ENCODE results near the gene ZC3H18. TPM values are rescaled to one million over a fixed set of nuclear protein-coding genes. Genes with fewer than 3 reads are reported as not detected.

Gene ZC3H18
- total RNA-seq, 4 donors from 2014 or later = 15.7 to 20.8 (median 20.3) TPM

- H3K36me3 ChIP-seq = no peaks in the 10 kb centered on the region
- H3K27ac ChIP-seq = no peak overlapping the region
- no peak for TF ChIP-seq POLR2A (IDR thresholded peaks at IDR 0.05)
- no peak for TF ChIP-seq CTCF (IDR thresholded peaks at IDR 0.05)
- TF ChIP-seq POLR2AphosphoS5 (IDR thresholded peaks at IDR 0.05) = no peak
- TF ChIP-seq EP300 (IDR thresholded peaks at IDR 0.05) = no peak
- no peak for DNase-seq (ENCODE audit: low spot score in 2 of 2)
- H3K4me1 ChIP-seq = peaks cover 25% of the 10 kb centered on the region
- no peak overlapping the region for H3K4me3 ChIP-seq
- no peaks in the 10 kb centered on the region for H3K9me3 ChIP-seq
- peaks cover 40% of the 10 kb centered on the region for H3K27me3 ChIP-seq
- 93% methylated on average over 11 of the region's 11 CpGs for WGBS
Measured at GRCh38 chr16:88536510-88536909, 33.7 kb upstream of the ZC3H18 start.

- H3K36me3 ChIP-seq = no peaks in the 10 kb centered on the region
- WGBS = 43% methylated on average over 31 of the region's 31 CpGs
- H3K4me1 ChIP-seq = peaks cover 25% of the 10 kb centered on the region
- peaks cover under 1% of the 10 kb centered on the region for H3K9me3 ChIP-seq
- DNase-seq (ENCODE audit: low spot score in 2 of 2) = no peak
- TF ChIP-seq POLR2A (IDR thresholded peaks at IDR 0.05) (no peak), EP300 (IDR thresholded peaks at IDR 0.05) (no peak), POLR2AphosphoS5 (IDR thresholded peaks at IDR 0.05) (no peak), CTCF (IDR thresholded peaks at IDR 0.05) (no peak)
- H3K27me3 ChIP-seq = peaks cover 46% of the 10 kb centered on the region
- no peak overlapping the region for H3K27ac ChIP-seq
- no peak overlapping the region for H3K4me3 ChIP-seq
Measured at GRCh38 chr16:88536971-88537751, 33.0 kb upstream of the ZC3H18 start.

- Histone ChIP-seq H3K27me3 (peaks cover 47% of the 10 kb centered on the region), H3K36me3 (no peaks in the 10 kb centered on the region), H3K4me3 (no peak overlapping the region), H3K4me1 (peaks cover 22% of the 10 kb centered on the region), H3K27ac (no peak overlapping the region), H3K9me3 (peaks cover 7% of the 10 kb centered on the region)
- WGBS = 63% methylated on average over 4 of the region's 4 CpGs
- no peak for DNase-seq (ENCODE audit: low spot score in 2 of 2)
- TF ChIP-seq POLR2A (IDR thresholded peaks at IDR 0.05) = no peak
- no peak for TF ChIP-seq POLR2AphosphoS5 (IDR thresholded peaks at IDR 0.05)
- TF ChIP-seq EP300 (IDR thresholded peaks at IDR 0.05) = no peak
- no peak for TF ChIP-seq CTCF (IDR thresholded peaks at IDR 0.05)
Measured at GRCh38 chr16:88537859-88538258, 32.3 kb upstream of the ZC3H18 start.

- Histone ChIP-seq H3K9me3 (peaks cover 14% of the 10 kb centered on the region), H3K4me1 (peaks cover 15% of the 10 kb centered on the region), H3K4me3 (no peak overlapping the region), H3K27me3 (peaks cover 47% of the 10 kb centered on the region), H3K36me3 (no peaks in the 10 kb centered on the region), H3K27ac (no peak overlapping the region)
- 65% methylated on average over 23 of the region's 23 CpGs for WGBS
- no peak for DNase-seq (ENCODE audit: low spot score in 2 of 2)
- TF ChIP-seq POLR2A (IDR thresholded peaks at IDR 0.05) (no peak), POLR2AphosphoS5 (IDR thresholded peaks at IDR 0.05) (no peak), CTCF (IDR thresholded peaks at IDR 0.05) (no peak), EP300 (IDR thresholded peaks at IDR 0.05) (no peak)
Measured at GRCh38 chr16:88538366-88539060, 31.7 kb upstream of the ZC3H18 start.

- WGBS = 60% methylated on average over 1 of the region's 12 CpGs
- Histone ChIP-seq H3K4me1 (peaks cover 15% of the 10 kb centered on the region), H3K27ac (no peak overlapping the region), H3K4me3 (no peak overlapping the region), H3K27me3 (peaks cover 47% of the 10 kb centered on the region), H3K9me3 (peaks cover 14% of the 10 kb centered on the region), H3K36me3 (no peaks in the 10 kb centered on the region)
- no peak for DNase-seq (ENCODE audit: low spot score in 2 of 2)
- TF ChIP-seq CTCF (IDR thresholded peaks at IDR 0.05) = no peak
- no peak for TF ChIP-seq POLR2A (IDR thresholded peaks at IDR 0.05)
- TF ChIP-seq EP300 (IDR thresholded peaks at IDR 0.05) = no peak
- TF ChIP-seq POLR2AphosphoS5 (IDR thresholded peaks at IDR 0.05) = no peak
Measured at GRCh38 chr16:88539261-88539651, 30.9 kb upstream of the ZC3H18 start.
